ENCODE data around the gene TCHP. TPM values are rescaled to one million over a fixed set of nuclear protein-coding genes. Genes with fewer than 3 reads are reported as not detected.
"Not testable (repeated sequence)": the region's sequence is repeated elsewhere in the genome, so short reads cannot be mapped to it uniquely, and the experiment has no call there.

The TCHP gene
- total RNA-seq, 4 donors from 2014 or later: 23.9 to 120 (median 36.3) TPM

GRCh38 chr12:109925185-109925840 lies 25.2 kb downstream of the TCHP start:
- H3K27ac ChIP-seq: no peak overlapping the region
- peaks cover 0 to 45% (median 0%) of the 10 kb centered on the region in 3 donors for H3K36me3 ChIP-seq
- DNase-seq: peak in 1 of 3 donors; percentile 34
- H3K4me1 ChIP-seq: no peaks in the 10 kb centered on the region
- no peak overlapping the region for H3K4me3 ChIP-seq
- TF ChIP-seq POLR2A (IDR thresholded peaks at IDR 0.05) (no peak), CTCF (IDR thresholded peaks at IDR 0.05) (no peak)
- no peaks in the 10 kb centered on the region for H3K27me3 ChIP-seq
- no peaks in the 10 kb centered on the region for H3K9me3 ChIP-seq

- H3K27ac ChIP-seq: no peak overlapping the region
- H3K4me3 ChIP-seq: no peak overlapping the region
- peaks cover 0 to 47% (median 0%) of the 10 kb centered on the region in 3 donors for H3K36me3 ChIP-seq
Observed at GRCh38 chr12:109926016-109926415, 25.9 kb downstream of the TCHP start.

GRCh38 chr12:109926488-109927210 lies 26.6 kb downstream of the TCHP start:
- Histone ChIP-seq H3K4me3 (no peak overlapping the region), H3K9me3 (no peaks in the 10 kb centered on the region), H3K27me3 (no peaks in the 10 kb centered on the region), H3K4me1 (no peaks in the 10 kb centered on the region), H3K27ac (no peak overlapping the region), H3K36me3 (peaks cover 0 to 47% (median 0%) of the 10 kb centered on the region in 3 donors)
- DNase-seq: peak in 1 of 3 donors; percentile 34
- TF ChIP-seq CTCF (IDR thresholded peaks at IDR 0.05) (no peak), POLR2A (IDR thresholded peaks at IDR 0.05) (no peak)

More at GRCh38 chr12:109926016-109926415, 25.9 kb downstream of the TCHP start:
- DNase-seq: peak in 1 of 3 donors; percentile 29
- Histone ChIP-seq H3K9me3 (no peaks in the 10 kb centered on the region), H3K4me1 (no peaks in the 10 kb centered on the region), H3K27me3 (no peaks in the 10 kb centered on the region)
- TF ChIP-seq CTCF (IDR thresholded peaks at IDR 0.05): no peak
- no peak for TF ChIP-seq POLR2A (IDR thresholded peaks at IDR 0.05)

GRCh38 chr12:109927622-109928021 lies 27.5 kb downstream of the TCHP start:
- no peaks in the 10 kb centered on the region for H3K4me1 ChIP-seq
- no peaks in the 10 kb centered on the region for H3K9me3 ChIP-seq
- H3K27me3 ChIP-seq: no peaks in the 10 kb centered on the region
- peak in 5 of 6 experiments; percentile 31 to 70 (median 62) for TF ChIP-seq CTCF (IDR thresholded peaks at IDR 0.05)
- TF ChIP-seq POLR2A (IDR thresholded peaks at IDR 0.05): no peak
- peak in 1 of 3 donors; percentile 73 for DNase-seq
- H3K36me3 ChIP-seq: peaks cover 0 to 50% (median 0%) of the 10 kb centered on the region in 3 donors
- H3K4me3 ChIP-seq: no peak overlapping the region
- H3K27ac ChIP-seq: no peak overlapping the region

GRCh38 chr12:109928058-109928656 lies 28.1 kb downstream of the TCHP start:
- H3K4me3 ChIP-seq: no peak overlapping the region
- H3K4me1 ChIP-seq: no peaks in the 10 kb centered on the region
- TF ChIP-seq CTCF (IDR thresholded peaks at IDR 0.05): no peak
- TF ChIP-seq POLR2A (IDR thresholded peaks at IDR 0.05): no peak
- H3K27ac ChIP-seq: no peak overlapping the region
- peaks cover 0 to 51% (median 0%) of the 10 kb centered on the region in 3 donors for H3K36me3 ChIP-seq
- H3K9me3 ChIP-seq: no peaks in the 10 kb centered on the region
- no peaks in the 10 kb centered on the region for H3K27me3 ChIP-seq
- DNase-seq: peak in 1 of 3 donors; percentile 30

GRCh38 chr12:109929326-109929725 lies 29.3 kb downstream of the TCHP start:
- H3K36me3 ChIP-seq: peaks cover 0 to 59% (median 0%) of the 10 kb centered on the region in 3 donors
- not testable (repeated sequence) for H3K4me3 ChIP-seq, H3K4me1 ChIP-seq, H3K27ac ChIP-seq, H3K27me3 ChIP-seq, DNase-seq, H3K9me3 ChIP-seq

Data from Peyer's patch (tissue), 4 donors.